ENCODE data around the gene ANO10. TPM values are rescaled to one million over a fixed set of nuclear protein-coding genes. Genes with fewer than 3 reads are reported as not detected.

ANO10 gene, protein sequence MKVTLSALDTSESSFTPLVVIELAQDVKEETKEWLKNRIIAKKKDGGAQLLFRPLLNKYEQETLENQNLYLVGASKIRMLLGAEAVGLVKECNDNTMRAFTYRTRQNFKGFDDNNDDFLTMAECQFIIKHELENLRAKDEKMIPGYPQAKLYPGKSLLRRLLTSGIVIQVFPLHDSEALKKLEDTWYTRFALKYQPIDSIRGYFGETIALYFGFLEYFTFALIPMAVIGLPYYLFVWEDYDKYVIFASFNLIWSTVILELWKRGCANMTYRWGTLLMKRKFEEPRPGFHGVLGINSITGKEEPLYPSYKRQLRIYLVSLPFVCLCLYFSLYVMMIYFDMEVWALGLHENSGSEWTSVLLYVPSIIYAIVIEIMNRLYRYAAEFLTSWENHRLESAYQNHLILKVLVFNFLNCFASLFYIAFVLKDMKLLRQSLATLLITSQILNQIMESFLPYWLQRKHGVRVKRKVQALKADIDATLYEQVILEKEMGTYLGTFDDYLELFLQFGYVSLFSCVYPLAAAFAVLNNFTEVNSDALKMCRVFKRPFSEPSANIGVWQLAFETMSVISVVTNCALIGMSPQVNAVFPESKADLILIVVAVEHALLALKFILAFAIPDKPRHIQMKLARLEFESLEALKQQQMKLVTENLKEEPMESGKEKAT
- polyA plus RNA-seq: 32.7 and 34.9 TPM in 2 replicates

DNA sequence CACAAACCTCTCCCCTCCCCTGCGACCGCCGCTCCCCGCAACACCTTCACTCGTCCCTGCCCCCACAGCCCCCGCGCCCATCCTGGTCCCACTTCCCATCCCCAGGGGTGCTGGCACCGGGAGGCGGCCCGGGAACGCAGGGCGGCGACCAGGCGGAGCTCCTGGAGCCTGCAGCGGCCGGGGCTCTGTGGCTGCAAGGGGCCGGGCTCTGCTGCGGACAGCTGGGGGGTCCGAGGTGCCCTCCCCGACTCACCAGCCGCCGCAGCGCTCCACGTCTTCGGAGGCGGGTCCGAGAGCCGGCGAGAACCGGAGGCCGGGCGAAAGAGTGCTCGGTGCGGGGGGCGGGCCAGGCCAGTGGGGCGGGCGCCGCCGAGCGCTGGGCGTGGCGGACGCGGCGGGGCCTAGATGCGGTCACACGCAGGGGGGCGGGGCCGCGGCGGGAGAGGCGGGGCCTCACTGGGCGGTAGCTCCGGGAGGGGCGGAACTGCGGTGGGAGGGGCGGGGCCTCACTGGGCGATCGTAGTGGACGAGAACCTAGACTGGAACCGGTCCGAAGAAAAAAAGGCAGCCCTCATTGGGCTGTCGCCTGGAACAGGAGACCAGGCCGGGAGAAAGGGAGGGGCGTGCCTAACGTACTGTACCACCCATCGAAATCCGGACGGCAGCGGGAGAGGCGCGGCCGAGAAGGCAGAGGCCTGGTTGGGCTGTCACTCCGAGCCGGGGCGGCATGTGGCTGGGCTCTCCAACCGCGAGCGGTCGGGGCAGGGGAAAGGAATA is at the start of gene ANO10:
Gene ANO10, minus strand, starts transcription at position 356 of the 777 bp plus-strand sequence. CDS start 16,159 bp downstream, outside the sequence.

Other genes with a start within 250 kb of the ANO10 start
- 24.9 and 26.0 TPM in 2 replicates for gene ABHD5, start 68.9 kb upstream of the ANO10 start, polyA plus RNA-seq

All from Purkinje cell (primary cell).